Parathyroid adenoma (tissue), 2 donors: ENCODE measurements around the gene SMAD3.

Experiments used
- H2AFZ ChIP-seq: fragments of 300-600 bp; sonication (generic); one replicate; pipeline ENCODE4 v1.7.0; 2017; ENCODE audit warnings: antibody characterized with exemption, mild to moderate bottlenecking
- H3K27ac ChIP-seq: fragments of 300-600 bp; sonication (generic); one replicate; pipeline ENCODE4 v1.7.0; 2017
- H3K27me3 ChIP-seq: fragments of 300-600 bp; sonication (generic); one replicate; pipeline ENCODE4 v1.7.0; 2017; ENCODE audit warnings: low read length; ENCODE audit not compliant: control insufficient read depth, insufficient read depth
- H3K36me3 ChIP-seq: fragments of 300-600 bp; sonication (generic); one replicate; pipeline ENCODE4 v1.7.0; 2017; ENCODE audit warnings: low read length; ENCODE audit not compliant: control insufficient read depth, insufficient read depth
- H3K4me1 ChIP-seq: fragments of 300-600 bp; sonication (generic); one replicate; pipeline ENCODE4 v1.7.0; 2017; ENCODE audit warnings: control low read depth
- H3K4me2 ChIP-seq: fragments of 300-600 bp; sonication (generic); one replicate; pipeline ENCODE4 v1.7.0; 2017; ENCODE audit warnings: low read length
- H3K4me3 ChIP-seq: fragments of 300-600 bp; sonication (generic); one replicate; pipeline ENCODE4 v1.7.0; 2017; ENCODE audit warnings: low read depth, low read length
- H3K79me2 ChIP-seq: fragments of 300-600 bp; sonication (generic); one replicate; pipeline ENCODE4 v1.7.0; 2017; ENCODE audit warnings: control low read depth
- H3K9ac ChIP-seq: fragments of 300-600 bp; sonication (generic); one replicate; pipeline ENCODE4 v1.7.0; 2017; ENCODE audit warnings: mild to moderate bottlenecking
- H3K9me3 ChIP-seq: fragments of 300-600 bp; sonication (generic); one replicate; pipeline ENCODE4 v1.7.0; 2017; ENCODE audit warnings: low read length; ENCODE audit not compliant: control insufficient read depth
- CTCF ChIP-seq: fragments of 300-600 bp; sonication (generic); IDR thresholded peaks from one replicate; pipeline ENCODE4 v1.7.0; 2017; ENCODE audit warnings: antibody characterized with exemption, mild to moderate bottlenecking
- donor health status: primary hyperparathyroidism.

Gene SMAD3

DNA sequence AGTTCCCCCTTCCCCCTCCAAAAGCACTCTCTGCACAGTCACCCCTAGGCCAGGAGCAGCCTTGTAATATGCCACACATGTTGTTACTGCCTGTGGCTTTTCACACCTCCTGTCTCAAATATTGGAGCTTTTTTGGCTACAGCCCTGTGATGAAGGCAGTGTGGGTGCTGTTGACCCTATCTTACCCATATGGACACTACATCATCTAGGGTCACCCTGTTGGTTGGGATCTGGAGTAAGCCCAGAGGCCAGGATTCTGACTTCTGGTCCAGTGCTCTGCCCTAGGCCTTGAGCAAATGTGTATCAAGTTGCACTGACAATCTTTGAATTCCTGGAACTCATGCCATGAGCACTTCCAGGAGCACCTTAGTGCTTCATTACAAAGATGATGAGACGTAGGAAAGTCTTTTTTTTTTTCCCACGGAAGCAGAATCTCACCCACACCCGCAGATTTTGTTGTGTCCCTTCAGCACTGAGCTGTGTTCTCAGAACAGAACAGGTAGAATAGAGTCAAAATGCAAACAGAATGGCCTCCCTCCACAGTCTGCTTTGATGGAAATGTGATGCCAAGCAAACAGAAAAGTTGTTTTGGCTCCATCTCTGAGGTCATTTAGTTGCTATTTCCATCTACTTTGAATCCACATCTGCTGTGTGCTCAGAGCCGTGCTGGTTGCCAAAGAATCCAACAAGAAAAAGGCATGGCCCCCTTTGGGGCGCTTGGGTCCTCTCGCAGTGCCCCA is 49.6 kb downstream of the SMAD3 start:
- H3K4me3 ChIP-seq, result no peak overlapping the region
- no peaks in the 10 kb centered on the region for H3K27me3 ChIP-seq
- peaks cover 7% of the 10 kb centered on the region for H3K4me1 ChIP-seq
- no peaks in the 10 kb centered on the region for H3K36me3 ChIP-seq
- peaks cover 32% of the 10 kb centered on the region for H3K79me2 ChIP-seq
- H3K9ac ChIP-seq, result no peak overlapping the region
- H3K4me2 ChIP-seq, result peak overlapping the region; percentile 8
- H3K27ac ChIP-seq, result peak overlapping the region; percentile 39
- H2AFZ ChIP-seq, result no peak overlapping the region
- H3K9me3 ChIP-seq, result no peaks in the 10 kb centered on the region
- no peak for TF ChIP-seq CTCF

GRCh38 chr15:67115586-67115969 is 50.2 kb downstream of the SMAD3 start:
- Histone ChIP-seq H3K27ac (peak overlapping the region; percentile 15), H3K9ac (no peak overlapping the region), H2AFZ (no peak overlapping the region), H3K4me1 (peaks cover 9% of the 10 kb centered on the region), H3K36me3 (no peaks in the 10 kb centered on the region), H3K4me3 (no peak overlapping the region), H3K9me3 (no peaks in the 10 kb centered on the region), H3K79me2 (peaks cover 30% of the 10 kb centered on the region), H3K27me3 (no peaks in the 10 kb centered on the region), H3K4me2 (peak overlapping the region; percentile 8)
- no peak for TF ChIP-seq CTCF

DNA sequence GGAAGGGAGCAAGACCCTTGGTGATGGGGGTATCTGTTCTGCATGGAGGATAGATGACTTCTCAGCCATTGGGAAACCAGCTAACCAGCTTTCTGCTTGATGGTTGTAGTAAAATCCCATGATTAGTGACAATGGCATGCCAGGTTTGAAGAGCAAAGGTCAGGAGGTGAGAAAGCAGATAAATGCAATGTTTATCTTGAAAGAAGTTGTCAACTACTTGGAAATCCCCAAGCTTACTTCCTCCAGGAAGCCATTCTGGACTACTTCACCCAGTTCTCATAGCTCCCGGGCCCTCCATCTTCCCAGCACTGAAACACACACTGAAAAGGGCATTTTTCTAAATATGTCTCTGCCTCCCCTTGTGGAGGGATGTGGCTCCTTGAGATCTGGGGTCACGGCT is 51.3 kb downstream of the SMAD3 start:
- Histone ChIP-seq H3K79me2 (peaks cover 23% of the 10 kb centered on the region), H3K9ac (no peak overlapping the region), H3K9me3 (no peaks in the 10 kb centered on the region), H3K4me1 (peaks cover 19% of the 10 kb centered on the region), H3K27ac (no peak overlapping the region), H3K4me3 (no peak overlapping the region), H3K36me3 (no peaks in the 10 kb centered on the region), H3K27me3 (no peaks in the 10 kb centered on the region), H2AFZ (no peak overlapping the region), H3K4me2 (no peak overlapping the region)
- TF ChIP-seq CTCF, result no peak

GRCh38 chr15:67117370-67117769 is 52.0 kb downstream of the SMAD3 start:
- no peak overlapping the region for H3K9ac ChIP-seq
- no peak overlapping the region for H3K27ac ChIP-seq
- H3K4me1 ChIP-seq, result peaks cover 19% of the 10 kb centered on the region

More at GRCh38 chr15:67117370-67117769, 52.0 kb downstream of the SMAD3 start:
- H3K79me2 ChIP-seq, result peaks cover 23% of the 10 kb centered on the region
- no peak overlapping the region for H3K4me2 ChIP-seq
- no peaks in the 10 kb centered on the region for H3K27me3 ChIP-seq
- TF ChIP-seq CTCF, result no peak
- H3K36me3 ChIP-seq, result no peaks in the 10 kb centered on the region
- no peak overlapping the region for H3K4me3 ChIP-seq
- no peaks in the 10 kb centered on the region for H3K9me3 ChIP-seq
- H2AFZ ChIP-seq, result no peak overlapping the region
